ENCODE results near the gene EML3.
"Not testable (repeated sequence)": the region's sequence is repeated elsewhere in the genome, so short reads cannot be mapped to it uniquely, and the experiment has no call there.

The EML3 gene

GRCh38 chr11:62569611-62570010 lies 43.0 kb downstream of the EML3 start:
- DNase-seq = no peak

GRCh38 chr11:62567018-62567633 lies 45.4 kb downstream of the EML3 start:
- no peak for DNase-seq

GRCh38 chr11:62566247-62566646 lies 46.3 kb downstream of the EML3 start:
- no peak for DNase-seq

GRCh38 chr11:62565100-62565802 lies 47.3 kb downstream of the EML3 start:
- DNase-seq = no peak

GRCh38 chr11:62561677-62562230 lies 50.8 kb downstream of the EML3 start:
- DNase-seq = not testable (repeated sequence)

- DNase-seq = peak; percentile 56 to 78 (median 72)
Observed at GRCh38 chr11:62560566-62561103, 51.9 kb downstream of the EML3 start.

- DNase-seq = not testable (repeated sequence)
Observed at GRCh38 chr11:62559626-62560025, 52.9 kb downstream of the EML3 start.

GRCh38 chr11:62559204-62559603 lies 53.4 kb downstream of the EML3 start:
- no peak for DNase-seq

GRCh38 chr11:62558669-62559068 lies 53.9 kb downstream of the EML3 start:
- no peak for DNase-seq

GRCh38 chr11:62556875-62557631 lies 55.5 kb downstream of the EML3 start:
- DNase-seq = peak in 2 of 5 donors; percentile 39 to 95

GRCh38 chr11:62556108-62556874 lies 56.3 kb downstream of the EML3 start:
- DNase-seq = peak; percentile 66 to 96 (median 78)

GRCh38 chr11:62555464-62556107 lies 57.0 kb downstream of the EML3 start:
- DNase-seq = peak; percentile 44 to 84 (median 71)

GRCh38 chr11:62554387-62555167 lies 58.0 kb downstream of the EML3 start:
- no peak for DNase-seq

GRCh38 chr11:62553839-62554361 lies 58.7 kb downstream of the EML3 start:
- DNase-seq = no peak

GRCh38 chr11:62553080-62553838 lies 59.3 kb downstream of the EML3 start:
- DNase-seq = peak; percentile 48 to 77 (median 65)

- no peak for DNase-seq
Observed at GRCh38 chr11:62552485-62553079, 60.0 kb downstream of the EML3 start.
